ENCODE measurements around the gene SLC35F3.

DNA sequence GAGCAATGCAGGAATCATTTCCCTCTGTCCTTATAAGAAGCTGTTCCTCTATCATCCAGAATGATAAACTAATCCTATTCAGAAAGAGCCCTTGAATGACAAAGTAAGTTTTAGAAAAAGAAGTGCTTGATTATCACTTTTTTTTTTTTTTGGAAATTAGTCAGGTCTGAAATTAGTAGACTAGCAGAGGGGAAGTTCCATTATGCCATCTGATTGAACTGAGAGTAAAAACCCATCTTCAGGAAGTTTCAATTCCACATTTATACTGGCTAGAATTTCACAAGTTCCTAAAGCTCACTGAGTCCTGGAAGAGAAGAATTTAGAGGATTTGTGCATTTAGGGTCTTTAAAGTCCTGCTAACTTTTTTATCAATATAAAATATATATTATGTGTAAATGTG, 340.0 kb downstream of the SLC35F3 start:
- TF ChIP-seq REST (IDR thresholded peaks at IDR 0.05; ENCODE audit: insufficient read depth in 1 of 2, low read depth in 2 of 2, low read length in 2 of 2) (no peak), POLR2AphosphoS5 (IDR thresholded peaks at IDR 0.05; ENCODE audit: low read depth, low read length) (no peak)

All from PFSK-1 (cell line).